NCI-H2107 treated with DMSO at 0.1 percent for 48 hours (cell line): Measurements from ENCODE around the gene RAB7B.

ENCODE experiments used
- DNase-seq: peaks from one replicate; lab custom pipeline; 2025; ENCODE audit not compliant: unreplicated experiment; lab: John Stamatoyannopoulos, UW

Gene RAB7B

GRCh38 chr1:205950826-205951549 lies 52.2 kb downstream of the RAB7B start:
- DNase-seq, result peak; percentile 89

GRCh38 chr1:205950280-205950679 lies 52.9 kb downstream of the RAB7B start:
- no peak for DNase-seq

- DNase-seq, result no peak
Measured at GRCh38 chr1:205949753-205950152, 53.4 kb downstream of the RAB7B start.

GRCh38 chr1:205948886-205949285 lies 54.3 kb downstream of the RAB7B start:
- DNase-seq, result no peak

- DNase-seq, result no peak
Measured at GRCh38 chr1:205948039-205948438, 55.2 kb downstream of the RAB7B start.

- no peak for DNase-seq
Measured at GRCh38 chr1:205947024-205947423, 56.2 kb downstream of the RAB7B start.

- no peak for DNase-seq
Measured at GRCh38 chr1:205945069-205945468, 58.1 kb downstream of the RAB7B start.

- no peak for DNase-seq
Measured at GRCh38 chr1:205944525-205944924, 58.7 kb downstream of the RAB7B start.

GRCh38 chr1:205943245-205943644 lies 60.0 kb downstream of the RAB7B start, which contains the start of gene SLC26A9:
TSS of gene SLC26A9 (minus strand) at chr1:205943456. CDS start at chr1:205935820, 7,636 bp downstream.
- no peak for DNase-seq

- DNase-seq, result no peak
Measured at GRCh38 chr1:205942631-205943159, 60.5 kb downstream of the RAB7B start.

GRCh38 chr1:205940710-205941109 lies 62.5 kb downstream of the RAB7B start:
- DNase-seq, result no peak

GRCh38 chr1:205939690-205940330 lies 63.4 kb downstream of the RAB7B start:
- peak; percentile 99 for DNase-seq

- DNase-seq, result no peak
Measured at GRCh38 chr1:205938682-205939081, 64.5 kb downstream of the RAB7B start.

- no peak for DNase-seq
Measured at GRCh38 chr1:205936846-205937586, 66.2 kb downstream of the RAB7B start.

GRCh38 chr1:205936311-205936710 lies 66.9 kb downstream of the RAB7B start:
- no peak for DNase-seq

- DNase-seq, result no peak
Measured at GRCh38 chr1:205935869-205936268, 67.3 kb downstream of the RAB7B start.

- peak; percentile 96 for DNase-seq
Measured at GRCh38 chr1:205934788-205935187, 68.4 kb downstream of the RAB7B start.

GRCh38 chr1:205933671-205934618 lies 69.2 kb downstream of the RAB7B start:
- DNase-seq, result peak; percentile 87

- no peak for DNase-seq
Measured at GRCh38 chr1:205932776-205933175, 70.4 kb downstream of the RAB7B start.

- DNase-seq, result no peak
Measured at GRCh38 chr1:205930799-205931281, 72.4 kb downstream of the RAB7B start.
